Keratinocyte (primary cell): ENCODE results near the gene SH3BP5. TPM values are rescaled to one million over a fixed set of nuclear protein-coding genes. Genes with fewer than 3 reads are reported as not detected.

Experiments used
- DNase-seq: peaks from one replicate; pipeline ENCODE4 v3.0.0-alpha.2; 2011; ENCODE audit warnings: low read depth, missing footprints, low spot score
- FAIRE-seq: peaks from 2 replicates; lab custom pipeline; 2011; peaks lifted over from hg19 to GRCh38; lab: Jason Lieb, UNC
- H2AFZ ChIP-seq: 2 replicates; pipeline ENCODE4 v1.6.0; 2012; ENCODE audit warnings: low read length, control low read depth, inconsistent platforms; ENCODE audit not compliant: control insufficient read depth
- H3K27ac ChIP-seq: 2 replicates; pipeline ENCODE4 v1.5.1; 2011; ENCODE audit warnings: low read length; ENCODE audit not compliant: control insufficient read depth, insufficient read depth
- H3K27me3 ChIP-seq: 3 replicates; pipeline ENCODE4 v1.6.0; 2011; ENCODE audit warnings: low read length; ENCODE audit not compliant: control insufficient read depth, insufficient read depth; ENCODE audit errors: extremely low read depth
- H3K36me3 ChIP-seq, 2 experiments: 2 replicates in 1 of 2; 3 replicates in 1 of 2; pipeline ENCODE4 v1.5.1; 2011; ENCODE audit warnings: low read length in 2 of 2, mild to moderate bottlenecking in 1 of 2; ENCODE audit not compliant: control insufficient read depth in 2 of 2, insufficient read depth in 2 of 2; ENCODE audit errors: extremely low read depth in 1 of 2
- H3K4me1 ChIP-seq: 3 replicates; pipeline ENCODE4 v1.5.1; 2011; ENCODE audit warnings: low read length; ENCODE audit not compliant: control insufficient read depth, insufficient read depth; ENCODE audit errors: extremely low read depth
- H3K4me2 ChIP-seq: 3 replicates; pipeline ENCODE4 v1.6.0; 2011; ENCODE audit warnings: low read depth, low read length; ENCODE audit not compliant: control insufficient read depth, insufficient read depth; ENCODE audit errors: extremely low read depth
- H3K4me3 ChIP-seq, 3 experiments: fragments of 200-600 bp in 1 of 3; sonication (generic) in 1 of 3; 2 replicates in 2 of 3; 3 replicates in 1 of 3; pipeline ENCODE4 v1.5.1; 2011 to 2016; ENCODE audit warnings: low read length in 3 of 3, mild to moderate bottlenecking in 3 of 3, control low read depth in 2 of 3, inconsistent platforms in 1 of 3, low read depth in 1 of 3, mixed read lengths in 1 of 3, mixed run types in 1 of 3, moderate library complexity in 1 of 3; ENCODE audit not compliant: control insufficient read depth in 2 of 3, insufficient read depth in 2 of 3; ENCODE audit errors: extremely low read depth in 1 of 3
- H3K79me2 ChIP-seq: 2 replicates; pipeline ENCODE4 v1.6.0; 2012; ENCODE audit warnings: low read length; ENCODE audit not compliant: control insufficient read depth, insufficient read depth
- H3K9ac ChIP-seq: 3 replicates; pipeline ENCODE4 v1.6.0; 2011; ENCODE audit warnings: low read length; ENCODE audit not compliant: control insufficient read depth, insufficient read depth; ENCODE audit errors: extremely low read depth
- H3K9me1 ChIP-seq: 3 replicates; pipeline ENCODE4 v1.6.0; 2011; ENCODE audit warnings: low read length; ENCODE audit not compliant: control insufficient read depth, insufficient read depth; ENCODE audit errors: extremely low read depth
- H3K9me3 ChIP-seq: 2 replicates; pipeline ENCODE4 v1.5.1; 2012; ENCODE audit warnings: low read depth, low read length; ENCODE audit not compliant: control insufficient read depth
- H4K20me1 ChIP-seq: 3 replicates; pipeline ENCODE4 v1.6.0; 2011; ENCODE audit warnings: low read length; ENCODE audit not compliant: control insufficient read depth, insufficient read depth; ENCODE audit errors: extremely low read depth
- CTCF ChIP-seq, 3 experiments: IDR thresholded peaks in 1 of 3; conservative IDR thresholded peaks in 1 of 3; optimal IDR thresholded peaks in 1 of 3; 2 replicates in 2 of 3; 3 replicates in 1 of 3; pipeline versions ENCODE3 to v1.5.1; 2011; ENCODE audit warnings: low read length in 3 of 3, mild to moderate bottlenecking in 3 of 3, moderate library complexity in 2 of 3, control low read depth in 1 of 3, inconsistent platforms in 1 of 3; ENCODE audit not compliant: insufficient read depth in 2 of 3; ENCODE audit errors: extremely low read depth in 1 of 3
- EZH2 ChIP-seq: IDR thresholded peaks from one replicate; pipeline ENCODE4 v1.6.1; 2012; ENCODE audit warnings: inconsistent platforms, mild to moderate bottlenecking, low read length, moderate library complexity
- dilution Hi-C: fragments of 300-500 bp; cut with MboI; formaldehyde crosslinking; loops from one replicate; pipeline ENCODE4 v1.7.0; 2020; ENCODE audit warnings: low sequenced_read_pairs; ENCODE audit not compliant: extremely low pct_ligation_motif_present
- polyA plus RNA-seq, 5 experiments: library from polyadenylated mRNA; depleted of rRNA in 3 of 5; stranded (reverse) in 3 of 5; stranded (forward) in 1 of 5; unstranded in 1 of 5; fragments of >200 nt; gene quantifications; 1 replicate in 1 of 5; 2 replicates in 3 of 5; 3 replicates in 1 of 5; pipeline versions ENCODE4 v1.2.1 to v1.2.3, GENCODE V29; 2011 to 2012; ENCODE audit warnings: missing spikeins in 2 of 5, low read depth in 1 of 5, low replicate concordance in 1 of 5

The SH3BP5 gene
- polyA plus RNA-seq, 1 donor (not counting 4 experiments of a cell fraction or from before 2014, with no cell fraction given), result 13.4 TPM

- Histone ChIP-seq H3K4me3 (no peak overlapping the region), H3K79me2 (peaks cover 7% of the 10 kb centered on the region), H3K27ac (no peak overlapping the region), H2AFZ (no peak overlapping the region), H3K9ac (no peak overlapping the region), H3K27me3 (no peaks in the 10 kb centered on the region), H3K36me3 (peaks cover 16 to 20% of the 10 kb centered on the region in 2 experiments), H3K9me1 (no peaks in the 10 kb centered on the region), H3K9me3 (no peaks in the 10 kb centered on the region), H4K20me1 (no peaks in the 10 kb centered on the region), H3K4me2 (no peak overlapping the region), H3K4me1 (peaks cover 1% of the 10 kb centered on the region)
- TF ChIP-seq CTCF (optimal IDR thresholded peaks at IDR 0.05 in 1 of 3, IDR thresholded peaks at IDR 0.05 in 1 of 3, conservative IDR thresholded peaks at IDR 0.05 in 1 of 3; ENCODE audit: extremely low read depth in 1 of 3, insufficient read depth in 2 of 3, low read length in 3 of 3) (no peak), EZH2 (no peak)
- dilution Hi-C loops, result no loop called here
- DNase-seq (no peak), FAIRE-seq (no peak)
Measured at GRCh38 chr3:15214758-15215157, 117.6 kb downstream of the SH3BP5 start.

- peaks cover 9% of the 10 kb centered on the region for H3K4me1 ChIP-seq
- dilution Hi-C loops, result no loop called here
- H3K79me2 ChIP-seq, result peaks cover 31% of the 10 kb centered on the region
- FAIRE-seq, result no peak
- TF ChIP-seq EZH2 (no peak), CTCF (optimal IDR thresholded peaks at IDR 0.05 in 1 of 3, IDR thresholded peaks at IDR 0.05 in 1 of 3, conservative IDR thresholded peaks at IDR 0.05 in 1 of 3; ENCODE audit: extremely low read depth in 1 of 3, insufficient read depth in 2 of 3, low read length in 3 of 3) (no peak)
- no peak overlapping the region for H2AFZ ChIP-seq
- no peak overlapping the region for H3K4me2 ChIP-seq
- H3K27me3 ChIP-seq, result no peaks in the 10 kb centered on the region
- no peak overlapping the region for H3K4me3 ChIP-seq
- no peak for DNase-seq
- H3K36me3 ChIP-seq, result peaks cover 7 to 12% of the 10 kb centered on the region in 2 experiments
- H3K9me1 ChIP-seq, result no peaks in the 10 kb centered on the region
- no peak overlapping the region for H3K27ac ChIP-seq
- H3K9me3 ChIP-seq, result no peaks in the 10 kb centered on the region
- H4K20me1 ChIP-seq, result peaks cover 3% of the 10 kb centered on the region
- no peak overlapping the region for H3K9ac ChIP-seq
Measured at GRCh38 chr3:15211937-15212336, 120.4 kb downstream of the SH3BP5 start.
